NCI-H510A treated with DMSO at 0.1 percent for 48 hours (cell line): ENCODE results near the gene MLLT3.
A peak's percentile ranks its signal among the peaks of the same experiment; 100 is the strongest.

ENCODE experiments used
- DNase-seq: peaks from one replicate; lab custom pipeline; 2025; lab: John Stamatoyannopoulos, UW

The MLLT3 gene

GRCh38 chr9:20476912-20477521, 145.3 kb downstream of the MLLT3 start:
- DNase-seq, result no peak

- DNase-seq, result no peak
Measured at GRCh38 chr9:20474496-20474895, 147.8 kb downstream of the MLLT3 start.

- no peak for DNase-seq
Measured at GRCh38 chr9:20473515-20474013, 148.7 kb downstream of the MLLT3 start.

GRCh38 chr9:20472342-20473045, 149.8 kb downstream of the MLLT3 start:
- no peak for DNase-seq

GRCh38 chr9:20466328-20467008, 155.8 kb downstream of the MLLT3 start:
- DNase-seq, result no peak

GRCh38 chr9:20464242-20464641, 158.1 kb downstream of the MLLT3 start:
- DNase-seq, result no peak

GRCh38 chr9:20463823-20464222, 158.5 kb downstream of the MLLT3 start:
- DNase-seq, result no peak

GRCh38 chr9:20462410-20462809, 159.9 kb downstream of the MLLT3 start:
- no peak for DNase-seq

GRCh38 chr9:20447291-20447690, 175.0 kb downstream of the MLLT3 start:
- peak; percentile 30 for DNase-seq

GRCh38 chr9:20446248-20446647, 176.1 kb downstream of the MLLT3 start:
- peak; percentile 4 for DNase-seq

- DNase-seq, result no peak
Measured at GRCh38 chr9:20442461-20443319, 179.6 kb downstream of the MLLT3 start.

- DNase-seq, result no peak
Measured at GRCh38 chr9:20441711-20442423, 180.4 kb downstream of the MLLT3 start.

GRCh38 chr9:20441166-20441565, 181.1 kb downstream of the MLLT3 start:
- no peak for DNase-seq

- DNase-seq, result no peak
Measured at GRCh38 chr9:20437476-20437875, 184.8 kb downstream of the MLLT3 start.

GRCh38 chr9:20436476-20437195, 185.7 kb downstream of the MLLT3 start:
- no peak for DNase-seq

- no peak for DNase-seq
Measured at GRCh38 chr9:20428976-20429375, 193.3 kb downstream of the MLLT3 start.

- no peak for DNase-seq
Measured at GRCh38 chr9:20427359-20427758, 194.9 kb downstream of the MLLT3 start.

GRCh38 chr9:20426019-20426418, 196.3 kb downstream of the MLLT3 start:
- DNase-seq, result no peak

- no peak for DNase-seq
Measured at GRCh38 chr9:20419533-20419932, 202.8 kb downstream of the MLLT3 start.

- DNase-seq, result no peak
Measured at GRCh38 chr9:20418485-20418884, 203.8 kb downstream of the MLLT3 start.
